IMR-90 (cell line): ENCODE measurements around the gene MOCOS. TPM values are rescaled to one million over a fixed set of nuclear protein-coding genes. Genes with fewer than 3 reads are reported as not detected.

Source experiments
- ATAC-seq: fragments of 200-7000 bp; cut with Tn5 transposase; 2 replicates; pipeline ENCODE4 v1.9.1; 2020; ENCODE audit warnings: low read depth, mild to moderate bottlenecking, moderate library complexity
- BruUV-seq: library from RNA; stranded (reverse); fragments of 400-500 nt; replicated peaks from 2 replicates; lab custom pipeline; 2021; lab: Mats Ljungman, UMichigan
- CTCF ChIA-PET: fragments of 300-600 bp; formaldehyde crosslinking; extraction: SDS; loops from one replicate; lab custom pipeline; 2021; ENCODE audit warnings: antibody characterized with exemption; lab: Yijun Ruan, JAX
- POLR2A ChIA-PET: fragments of 300-600 bp; sonication (Branson Sonifier 250); formaldehyde crosslinking; loops from one replicate; lab custom pipeline; 2022; ENCODE audit warnings: antibody characterized with exemption; ENCODE audit not compliant: unreplicated experiment; lab: Charles Lee
- DNase-seq: peaks from one replicate; pipeline ENCODE4 v3.0.0; 2013
- H2AFZ ChIP-seq: replicated peaks from 2 replicates; pipeline ENCODE3; 2013; ENCODE audit warnings: low read length, mild to moderate bottlenecking; ENCODE audit not compliant: poor library complexity
- H2AK5ac ChIP-seq: 2 replicates; pipeline ENCODE4 v1.6.1; 2013; ENCODE audit warnings: low read depth, low read length, inconsistent platforms
- H2AK9ac ChIP-seq: replicated peaks from 2 replicates; pipeline ENCODE3; 2013; ENCODE audit warnings: mild to moderate bottlenecking, low read depth, low read length, moderate library complexity; ENCODE audit not compliant: poor library complexity
- H2BK120ac ChIP-seq: 2 replicates; pipeline ENCODE4 v1.6.1; 2013; ENCODE audit warnings: low read depth, low read length, inconsistent platforms
- H2BK15ac ChIP-seq: 3 replicates; pipeline ENCODE4 v1.6.1; 2013; ENCODE audit warnings: low read depth, low read length, inconsistent platforms
- H2BK20ac ChIP-seq: 2 replicates; pipeline ENCODE4 v1.6.1; 2013; ENCODE audit warnings: low read depth, mild to moderate bottlenecking, inconsistent platforms, low read length, moderate library complexity
- H2BK5ac ChIP-seq: 2 replicates; pipeline ENCODE4 v1.6.1; 2013; ENCODE audit warnings: mild to moderate bottlenecking, low read depth, low read length, inconsistent platforms; ENCODE audit not compliant: poor library complexity, severe bottlenecking
- H3K14ac ChIP-seq: replicated peaks from 2 replicates; pipeline ENCODE4 v1.6.1; 2013; ENCODE audit warnings: low read depth, low read length, inconsistent platforms
- H3K18ac ChIP-seq: 2 replicates; pipeline ENCODE4 v1.6.1; 2013; ENCODE audit warnings: low read depth, low read length, control low read depth
- H3K23ac ChIP-seq: 2 replicates; pipeline ENCODE4 v1.6.1; 2013; ENCODE audit warnings: low read depth, low read length, inconsistent platforms
- H3K27ac ChIP-seq: 2 replicates; pipeline ENCODE4 v1.5.1; 2013; ENCODE audit warnings: mild to moderate bottlenecking, control low read depth, low read length; ENCODE audit not compliant: insufficient read depth
- H3K27me3 ChIP-seq: 2 replicates; pipeline ENCODE4 v1.6.1; 2013; ENCODE audit warnings: low read length; ENCODE audit not compliant: control insufficient read depth, insufficient read depth
- H3K36me3 ChIP-seq: 2 replicates; pipeline ENCODE4 v1.6.1; 2013; ENCODE audit warnings: low read length, mixed read lengths; ENCODE audit not compliant: control insufficient read depth, insufficient read depth
- H3K4ac ChIP-seq: 2 replicates; pipeline ENCODE4 v1.6.1; 2013; ENCODE audit warnings: low read depth, low read length, inconsistent platforms
- H3K4me1 ChIP-seq: 2 replicates; pipeline ENCODE4 v1.6.1; 2013; ENCODE audit warnings: low read length, mixed read lengths; ENCODE audit not compliant: control insufficient read depth, insufficient read depth
- H3K4me2 ChIP-seq: 2 replicates; pipeline ENCODE4 v1.6.1; 2013; ENCODE audit warnings: low read depth, mild to moderate bottlenecking, control low read depth, low read length, moderate library complexity
- H3K4me3 ChIP-seq: 2 replicates; pipeline ENCODE4 v1.5.1; 2013; ENCODE audit warnings: low read depth, mild to moderate bottlenecking, control low read depth, low read length, moderate library complexity; ENCODE audit not compliant: insufficient read depth
- H3K56ac ChIP-seq: 2 replicates; pipeline ENCODE4 v1.6.1; 2013; ENCODE audit warnings: low read length, inconsistent platforms; ENCODE audit not compliant: insufficient read depth; ENCODE audit errors: extremely low read depth
- H3K79me1 ChIP-seq, 2 experiments: 2 replicates each; pipeline ENCODE4 v1.6.1; 2013; ENCODE audit warnings: low read length in 2 of 2, inconsistent platforms in 1 of 2, low read depth in 1 of 2
- H3K9ac ChIP-seq: 2 replicates; pipeline ENCODE4 v1.6.1; 2013; ENCODE audit warnings: low read depth, low read length, control low read depth
- H3K9me1 ChIP-seq: 2 replicates; pipeline ENCODE4 v1.6.1; 2013; ENCODE audit warnings: low read length, inconsistent platforms; ENCODE audit not compliant: insufficient read depth
- H3K9me3 ChIP-seq: 2 replicates; pipeline ENCODE4 v1.6.1; 2013; ENCODE audit warnings: low read length; ENCODE audit not compliant: control insufficient read depth, insufficient read depth
- H4K20me1 ChIP-seq: 2 replicates; pipeline ENCODE4 v1.6.1; 2013; ENCODE audit warnings: low read length, inconsistent platforms; ENCODE audit not compliant: insufficient read depth
- H4K5ac ChIP-seq: 2 replicates; pipeline ENCODE4 v1.6.1; 2013; ENCODE audit warnings: mild to moderate bottlenecking, low read depth, low read length, control low read depth
- H4K8ac ChIP-seq, 2 experiments: 2 replicates each; pipeline ENCODE4 v1.6.1; 2013; ENCODE audit warnings: low read depth in 2 of 2, low read length in 2 of 2, control low read depth in 1 of 2, inconsistent platforms in 1 of 2
- H4K91ac ChIP-seq: 2 replicates; pipeline ENCODE4 v1.6.1; 2013; ENCODE audit warnings: low read depth, low read length, inconsistent platforms; ENCODE audit not compliant: insufficient read depth
- BHLHE40 ChIP-seq: fragments of 150-350 bp; IDR thresholded peaks from 2 replicates; pipeline ENCODE4 v1.6.1; 2016; ENCODE audit warnings: mild to moderate bottlenecking, low read depth, low read length
- CEBPB ChIP-seq: IDR thresholded peaks from 2 replicates; pipeline ENCODE4 v1.6.1; 2012; ENCODE audit warnings: low read depth, low read length, improper control_type of control experiment
- CHD1 ChIP-seq: IDR thresholded peaks from 2 replicates; pipeline ENCODE4 v1.6.1; 2012; ENCODE audit warnings: low read depth, low read length, improper control_type of control experiment
- CTCF ChIP-seq: conservative IDR thresholded peaks from 2 replicates; pipeline ENCODE4 v1.5.1; 2012; ENCODE audit warnings: mild to moderate bottlenecking, low read depth, low read length, improper control_type of control experiment
- ELK1 ChIP-seq: fragments of 150-350 bp; IDR thresholded peaks from 2 replicates; pipeline ENCODE4 v1.6.1; 2016; ENCODE audit warnings: low read depth, mild to moderate bottlenecking, low read length, moderate library complexity, borderline replicate concordance
- FOS ChIP-seq: fragments of 150-350 bp; IDR thresholded peaks from 2 replicates; pipeline ENCODE4 v1.6.1; 2016; ENCODE audit warnings: low read depth, low read length
- MAFK ChIP-seq: IDR thresholded peaks from 2 replicates; pipeline ENCODE4 v1.6.1; 2012; ENCODE audit warnings: low read depth, low read length, improper control_type of control experiment
- MAZ ChIP-seq: IDR thresholded peaks from 2 replicates; pipeline ENCODE4 v1.6.1; 2012; ENCODE audit warnings: low read depth, mild to moderate bottlenecking, low read length, improper control_type of control experiment, moderate library complexity, borderline replicate concordance
- MXI1 ChIP-seq: IDR thresholded peaks from 2 replicates; pipeline ENCODE4 v1.6.1; 2012; ENCODE audit warnings: low read depth, mild to moderate bottlenecking, low read length, moderate library complexity, borderline replicate concordance
- NFE2L2 ChIP-seq: fragments of 150-350 bp; IDR thresholded peaks from 2 replicates; pipeline ENCODE4 v1.6.1; 2016; ENCODE audit warnings: low read depth, mild to moderate bottlenecking, low read length
- POLR2A ChIP-seq: IDR thresholded peaks from 2 replicates; pipeline ENCODE4 v1.6.1; 2012; ENCODE audit warnings: mild to moderate bottlenecking, low read depth, low read length
- RAD21 ChIP-seq: IDR thresholded peaks from 2 replicates; pipeline ENCODE4 v1.6.1; 2012; ENCODE audit warnings: low read length, improper control_type of control experiment
- RCOR1 ChIP-seq: IDR thresholded peaks from 2 replicates; pipeline ENCODE4 v1.6.1; 2012; ENCODE audit warnings: mild to moderate bottlenecking, low read length, improper control_type of control experiment; ENCODE audit not compliant: insufficient replicate concordance
- RFX5 ChIP-seq: IDR thresholded peaks from 2 replicates; pipeline ENCODE4 v1.8.0; 2012; ENCODE audit warnings: low read depth, mild to moderate bottlenecking, low read length, moderate library complexity
- SMC3 ChIP-seq: fragments of 150-350 bp; IDR thresholded peaks from 2 replicates; pipeline ENCODE4 v1.6.1; 2016; ENCODE audit warnings: low read depth, mild to moderate bottlenecking, antibody characterized with exemption, low read length, moderate library complexity
- USF2 ChIP-seq: fragments of 150-350 bp; IDR thresholded peaks from 2 replicates; pipeline ENCODE4 v1.6.1; 2017; ENCODE audit warnings: mild to moderate bottlenecking, antibody characterized with exemption, low read length, low read depth
- WGBS, 2 experiments: methylation state at CpG; one replicate each; pipeline versions ENCODE4 v1.1.5 to v1.1.7; 2013; ENCODE audit warnings: missing lambda C conversion rate in 2 of 2; ENCODE audit not compliant: insufficient read length in 1 of 2; ENCODE audit errors: extremely low coverage in 2 of 2; 5-methylcytosine and 5-hydroxymethylcytosine counted together
- dilution Hi-C: fragments of 300-500 bp; cut with HindIII; formaldehyde crosslinking; loops from one replicate; pipeline ENCODE4 v1.14.3; 2018; ENCODE audit warnings: low sequenced_read_pairs; ENCODE audit not compliant: unreplicated experiment
- in situ Hi-C: fragments of 300-500 bp; cut with MboI; formaldehyde crosslinking; loops from 3 replicates; pipeline ENCODE4 v1.14.3; 2019; ENCODE audit warnings: low sequenced_read_pairs, inconsistent platforms, mixed read lengths
- intact Hi-C: fragments of 100-400 bp; cut with micrococcal nuclease; formaldehyde crosslinking; loops from 2 replicates; pipeline ENCODE4 v1.10.0; 2022
- polyA plus RNA-seq, 3 experiments: library from polyadenylated mRNA; depleted of rRNA; stranded (reverse); fragments of >200 nt; gene quantifications; 2 replicates each; pipeline ENCODE4 v1.2.3, GENCODE V29; 2012; ENCODE audit warnings: low replicate concordance in 1 of 3
- total RNA-seq: library from RNA; depleted of rRNA; stranded (reverse); fragments of >200 nt; gene quantifications from 2 replicates; pipeline ENCODE4 v1.2.3, GENCODE V29; 2012

The MOCOS gene
- total and polyA plus RNA-seq, 2 of the 4 experiments (the other 2 are of a cell fraction), result 1.1 to 2.2 TPM

- Histone ChIP-seq H3K36me3 (peaks cover 39% of the 10 kb centered on the region), H2AK9ac (no peak overlapping the region), H3K4me1 (no peaks in the 10 kb centered on the region), H4K5ac (no peak overlapping the region), H3K9me1 (no peaks in the 10 kb centered on the region; the same call in 1 of the 2 replicates), H2BK20ac (no peak overlapping the region), H3K27me3 (no peaks in the 10 kb centered on the region), H3K27ac (no peak overlapping the region), H3K56ac (no peak overlapping the region), H3K79me1 (peaks cover 1 to 9% of the 10 kb centered on the region in 2 experiments; a peak in 3 of 4 replicates), H3K4me3 (no peak overlapping the region), H3K23ac (no peak overlapping the region), H4K8ac (no peak overlapping the region), H3K4me2 (no peak overlapping the region), H2BK120ac (no peak overlapping the region), H4K91ac (no peak overlapping the region), H3K9me3 (no peaks in the 10 kb centered on the region), H2AFZ (no peak overlapping the region), H2AK5ac (no peak overlapping the region), H3K18ac (no peak overlapping the region), H3K14ac (no peak overlapping the region), H3K9ac (no peak overlapping the region), H2BK15ac (no peak overlapping the region), H3K4ac (no peak overlapping the region), H4K20me1 (no peaks in the 10 kb centered on the region), H2BK5ac (no peak overlapping the region)
- TF ChIP-seq CHD1 (no peak), RAD21 (no peak), NFE2L2 (no peak), CTCF (no peak), MXI1 (no peak), SMC3 (no peak), POLR2A (no peak), RFX5 (no peak), MAFK (no peak), MAZ (no peak), BHLHE40 (no peak), ELK1 (no peak), RCOR1 (no peak), CEBPB (no peak), FOS (no peak), USF2 (no peak)
- no TSS peak for BruUV-seq
- dilution Hi-C loops, result no loop called here
- no peak for DNase-seq
- in situ Hi-C loops, result no loop called here
- POLR2A ChIA-PET, result no interaction called here
- no CpG with 5 or more reads among the region's 5 CpGs for WGBS, 2 experiments
- intact Hi-C loops, result loop anchor here (5.0 kb wide), 1 partner anchor 618 kb away; no protein-coding TSS in a partner anchor
- CTCF ChIA-PET, result no interaction called here
- no peak for ATAC-seq
Observed at GRCh38 chr18:36139245-36139644, 48.1 kb upstream of the MOCOS start.
